Activated T-cell treated with anti-CD3 and anti-CD28 coated beads, Interleukin-2, amount 50 U/mL, for 72 hours (primary cell): ENCODE measurements around the gene DENND1A. TPM values are rescaled to one million over a fixed set of nuclear protein-coding genes. Genes with fewer than 3 reads are reported as not detected.

Source experiments
- ATAC-seq, 2 donors: fragments of 150-1000 bp; cut with Tn5 transposase; replicated peaks in 1 of 2; 2 replicates each; pipeline ENCODE4 v1.10.0; 2021; ENCODE audit warnings: moderate library complexity in 2 of 2, mild to moderate bottlenecking in 1 of 2
- DNase-seq, 2 donors: peaks; one replicate each; pipeline ENCODE4 v3.0.0; 2021 to 2022; ENCODE audit warnings: mixed read lengths in 1 of 2
- H3K27ac Mint-ChIP-seq: one replicate; pipeline ENCODE4 v1.8.0; 2022; ENCODE audit warnings: mild to moderate bottlenecking, moderate library complexity, mixed read lengths
- H3K27me3 Mint-ChIP-seq: one replicate; pipeline ENCODE4 v1.8.0; 2022; ENCODE audit warnings: low read depth, mixed read lengths
- H3K36me3 Mint-ChIP-seq, 2 donors: one replicate each; pipeline ENCODE4 v1.8.0; 2022; ENCODE audit warnings: mixed read lengths in 2 of 2, mild to moderate bottlenecking in 1 of 2; ENCODE audit not compliant: insufficient read depth in 2 of 2
- H3K4me1 Mint-ChIP-seq: one replicate; pipeline ENCODE4 v1.8.0; 2022; ENCODE audit warnings: low read depth, mixed read lengths
- H3K4me3 Mint-ChIP-seq, 2 donors: one replicate each; pipeline ENCODE4 v1.8.0; 2022; ENCODE audit warnings: mild to moderate bottlenecking in 2 of 2, mixed read lengths in 2 of 2, moderate library complexity in 2 of 2
- H3K9me3 Mint-ChIP-seq, 2 donors: one replicate each; pipeline ENCODE4 v1.8.0; 2022; ENCODE audit warnings: mixed read lengths in 2 of 2
- total RNA-seq, 2 donors: library from RNA; stranded (reverse); gene quantifications; one replicate each; pipeline ENCODE4 v1.2.3, GENCODE V29; 2022

The DENND1A gene
- total RNA-seq, 2 donors from 2014 or later, result 18.3 to 18.5 TPM

- Mint-ChIP-seq H3K27ac (no peak overlapping the region), H3K4me3 (no peak overlapping the region), H3K36me3 (no peaks in the 10 kb centered on the region), H3K4me1 (peaks cover 6% of the 10 kb centered on the region), H3K27me3 (no peaks in the 10 kb centered on the region), H3K9me3 (no peaks in the 10 kb centered on the region)
- ATAC-seq (no peak), DNase-seq (no peak)
Observed at GRCh38 chr9:123775289-123776284, 154.3 kb downstream of the DENND1A start.

- Mint-ChIP-seq H3K27ac (no peak overlapping the region), H3K36me3 (no peaks in the 10 kb centered on the region), H3K9me3 (no peaks in the 10 kb centered on the region), H3K4me1 (peaks cover 6% of the 10 kb centered on the region), H3K27me3 (no peaks in the 10 kb centered on the region), H3K4me3 (no peak overlapping the region)
- ATAC-seq (no peak), DNase-seq (no peak)
Observed at GRCh38 chr9:123773783-123774182, 156.1 kb downstream of the DENND1A start.

- Mint-ChIP-seq H3K4me3 (no peak overlapping the region), H3K9me3 (no peaks in the 10 kb centered on the region), H3K27me3 (no peaks in the 10 kb centered on the region), H3K4me1 (peaks cover 6% of the 10 kb centered on the region), H3K27ac (no peak overlapping the region), H3K36me3 (no peaks in the 10 kb centered on the region)
- ATAC-seq (no peak), DNase-seq (no peak)
Observed at GRCh38 chr9:123772967-123773366, 157.0 kb downstream of the DENND1A start.

- Mint-ChIP-seq H3K9me3 (no peaks in the 10 kb centered on the region), H3K36me3 (no peaks in the 10 kb centered on the region), H3K27ac (no peak overlapping the region), H3K27me3 (no peaks in the 10 kb centered on the region), H3K4me3 (no peak overlapping the region), H3K4me1 (peaks cover 6% of the 10 kb centered on the region)
- DNase-seq (no peak), ATAC-seq (no peak)
Observed at GRCh38 chr9:123772374-123772773, 157.6 kb downstream of the DENND1A start.

GRCh38 chr9:123771690-123772089 lies 158.2 kb downstream of the DENND1A start:
- no peaks in the 10 kb centered on the region for H3K9me3 Mint-ChIP-seq
- H3K27me3 Mint-ChIP-seq, result no peaks in the 10 kb centered on the region
- no peaks in the 10 kb centered on the region for H3K36me3 Mint-ChIP-seq
- no peak overlapping the region for H3K4me3 Mint-ChIP-seq
- no peak overlapping the region for H3K27ac Mint-ChIP-seq
- no peak for ATAC-seq
- DNase-seq, result no peak
- H3K4me1 Mint-ChIP-seq, result peaks cover 6% of the 10 kb centered on the region

GRCh38 chr9:123769719-123770118 lies 160.2 kb downstream of the DENND1A start:
- DNase-seq (no peak), ATAC-seq (no peak)
- no peaks in the 10 kb centered on the region for H3K36me3 Mint-ChIP-seq
- H3K4me1 Mint-ChIP-seq, result no peaks in the 10 kb centered on the region
- H3K27me3 Mint-ChIP-seq, result no peaks in the 10 kb centered on the region
- H3K9me3 Mint-ChIP-seq, result no peaks in the 10 kb centered on the region
- no peak overlapping the region for H3K4me3 Mint-ChIP-seq
- H3K27ac Mint-ChIP-seq, result no peak overlapping the region

GRCh38 chr9:123763910-123764588 lies 165.9 kb downstream of the DENND1A start:
- ATAC-seq, result no peak
- H3K27ac Mint-ChIP-seq, result no peak overlapping the region
- no peaks in the 10 kb centered on the region for H3K4me1 Mint-ChIP-seq
- no peaks in the 10 kb centered on the region for H3K9me3 Mint-ChIP-seq
- no peaks in the 10 kb centered on the region for H3K36me3 Mint-ChIP-seq
- H3K27me3 Mint-ChIP-seq, result no peaks in the 10 kb centered on the region
- no peak for DNase-seq
- H3K4me3 Mint-ChIP-seq, result no peak overlapping the region

GRCh38 chr9:123761905-123762605 lies 167.9 kb downstream of the DENND1A start:
- ATAC-seq, result no peak
- no peaks in the 10 kb centered on the region for H3K27me3 Mint-ChIP-seq
- no peaks in the 10 kb centered on the region for H3K9me3 Mint-ChIP-seq
- no peak overlapping the region for H3K4me3 Mint-ChIP-seq
- no peak for DNase-seq
- H3K27ac Mint-ChIP-seq, result no peak overlapping the region
- no peaks in the 10 kb centered on the region for H3K36me3 Mint-ChIP-seq
- no peaks in the 10 kb centered on the region for H3K4me1 Mint-ChIP-seq

GRCh38 chr9:123757960-123758359 lies 172.0 kb downstream of the DENND1A start:
- no peaks in the 10 kb centered on the region for H3K27me3 Mint-ChIP-seq
- H3K4me3 Mint-ChIP-seq, result no peak overlapping the region
- DNase-seq, result no peak
- no peaks in the 10 kb centered on the region for H3K9me3 Mint-ChIP-seq
- no peak for ATAC-seq
- H3K4me1 Mint-ChIP-seq, result no peaks in the 10 kb centered on the region
- H3K36me3 Mint-ChIP-seq, result no peaks in the 10 kb centered on the region
- no peak overlapping the region for H3K27ac Mint-ChIP-seq

GRCh38 chr9:123757547-123757946 lies 172.4 kb downstream of the DENND1A start:
- Mint-ChIP-seq H3K27me3 (no peaks in the 10 kb centered on the region), H3K4me1 (no peaks in the 10 kb centered on the region), H3K9me3 (no peaks in the 10 kb centered on the region), H3K27ac (no peak overlapping the region), H3K36me3 (no peaks in the 10 kb centered on the region), H3K4me3 (no peak overlapping the region)
- no peak for ATAC-seq
- no peak for DNase-seq

- Mint-ChIP-seq H3K9me3 (no peaks in the 10 kb centered on the region), H3K27me3 (no peaks in the 10 kb centered on the region), H3K27ac (no peak overlapping the region)
Observed at GRCh38 chr9:123756484-123757106, 173.3 kb downstream of the DENND1A start.

GRCh38 chr9:123753669-123754258 lies 176.2 kb downstream of the DENND1A start:
- H3K36me3 Mint-ChIP-seq, result no peaks in the 10 kb centered on the region
- H3K27me3 Mint-ChIP-seq, result no peaks in the 10 kb centered on the region

More at GRCh38 chr9:123756484-123757106, 173.3 kb downstream of the DENND1A start:
- no peaks in the 10 kb centered on the region for H3K36me3 Mint-ChIP-seq
- H3K4me1 Mint-ChIP-seq, result no peaks in the 10 kb centered on the region
- no peak overlapping the region for H3K4me3 Mint-ChIP-seq
- ATAC-seq (no peak), DNase-seq (no peak)

More at GRCh38 chr9:123753669-123754258, 176.2 kb downstream of the DENND1A start:
- no peak overlapping the region for H3K4me3 Mint-ChIP-seq
- H3K9me3 Mint-ChIP-seq, result no peaks in the 10 kb centered on the region
- no peak for ATAC-seq
- no peak overlapping the region for H3K27ac Mint-ChIP-seq
- H3K4me1 Mint-ChIP-seq, result peaks cover 17% of the 10 kb centered on the region
- DNase-seq, result no peak
